HG02759 (cell line): ENCODE results near the gene PKLR.
A peak's percentile ranks its signal among the peaks of the same experiment; 100 is the strongest.
"Not testable (repeated sequence)": the region's sequence is repeated elsewhere in the genome, so short reads cannot be mapped to it uniquely, and the experiment has no call there.

Source experiments
- ATAC-seq: cut with Tn5 transposase; IDR thresholded peaks from one replicate; pipeline ENCODE4 v1.9.1; 2021; ENCODE audit warnings: mild to moderate bottlenecking, moderate library complexity; ENCODE audit not compliant: unreplicated experiment

Gene PKLR

DNA sequence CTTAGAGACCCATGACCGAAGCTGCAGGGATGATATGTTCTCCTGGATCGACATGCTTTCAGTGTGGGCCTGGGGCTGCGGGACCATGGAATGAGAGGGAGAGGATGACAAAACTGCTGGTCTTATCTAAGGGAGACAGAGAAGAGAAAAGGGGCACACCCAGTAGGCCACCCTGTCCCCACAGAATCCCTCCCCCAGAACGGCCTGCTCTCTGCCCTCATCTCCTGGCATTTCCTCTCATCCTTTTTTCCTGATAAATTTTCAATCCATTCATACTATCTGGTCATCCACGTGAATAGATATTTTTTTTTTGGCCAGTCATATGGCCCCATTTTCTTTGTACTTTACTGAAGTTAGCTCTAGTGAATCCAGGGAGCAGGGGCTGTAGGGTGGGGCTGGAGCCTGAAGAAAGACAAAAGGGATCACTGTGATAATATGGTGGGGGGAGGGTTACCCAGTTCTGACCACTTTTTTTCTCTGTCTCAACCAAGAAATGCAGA, at the start of gene PKLR:
Gene PKLR, minus strand, starts transcription at position 97 of the 500 bp plus-strand sequence. Its CDS starts 43 bp downstream, at position 54.
- ATAC-seq, result no peak

DNA sequence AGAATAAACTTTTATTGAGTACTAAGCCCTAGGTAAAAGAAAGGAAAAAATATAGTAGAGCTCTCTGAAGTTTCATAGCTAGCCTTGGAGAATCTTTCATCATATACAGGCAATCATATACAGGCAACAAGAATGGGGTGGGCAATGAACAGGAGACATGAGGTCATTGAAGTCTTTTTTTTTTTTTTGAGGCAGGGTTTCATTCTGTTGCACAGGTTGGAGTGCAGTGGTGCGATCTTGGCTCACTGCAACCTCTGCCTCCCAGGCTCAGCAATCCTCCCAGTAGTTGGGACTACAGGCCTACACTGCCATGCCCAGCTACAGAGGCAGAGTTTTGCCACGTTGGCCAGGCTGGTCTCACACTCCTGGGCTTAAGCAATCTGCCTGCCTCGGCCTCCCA, 41.6 kb upstream of the PKLR start:
- no peak for ATAC-seq

- ATAC-seq, result no peak
These were observed 38.4 kb upstream of the PKLR start for GRCh38 chr1:155339515-155340097.

GRCh38 chr1:155334962-155335361, 33.7 kb upstream of the PKLR start:
- ATAC-seq, result no peak

DNA sequence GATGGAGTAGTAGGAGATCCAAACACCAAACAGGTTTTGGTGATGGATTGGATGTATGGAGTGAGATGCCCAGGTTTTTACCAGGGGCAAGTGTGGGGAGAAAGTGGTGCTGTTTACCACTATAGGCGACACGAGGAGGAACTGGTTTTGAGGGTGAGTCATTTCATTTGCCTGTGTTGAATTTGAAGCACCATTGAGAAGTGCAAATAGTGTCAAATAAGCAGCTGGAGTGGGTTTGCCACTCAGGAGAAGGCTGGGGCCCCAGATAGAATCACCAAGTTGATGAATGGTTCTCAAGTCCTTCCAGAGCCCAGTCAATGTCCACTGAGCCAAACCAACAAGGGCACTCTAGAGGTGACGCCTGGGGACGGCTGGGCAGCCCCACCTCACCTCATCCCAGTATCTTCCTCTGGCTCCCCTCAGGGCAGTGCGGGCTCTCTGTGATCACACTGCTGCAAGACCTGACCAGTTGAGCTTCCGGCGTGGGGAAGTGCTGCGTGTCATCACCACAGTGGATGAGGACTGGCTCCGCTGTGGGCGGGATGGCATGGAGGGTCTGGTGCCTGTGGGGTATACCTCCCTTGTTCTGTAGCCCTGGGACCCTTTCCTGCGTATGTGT, 28.9 kb upstream of the PKLR start:
- ATAC-seq, result no peak

- ATAC-seq, result not testable (repeated sequence)
These were observed 27.6 kb upstream of the PKLR start for GRCh38 chr1:155328856-155329255.

GRCh38 chr1:155327981-155328380, 26.7 kb upstream of the PKLR start:
- no peak for ATAC-seq

GRCh38 chr1:155326631-155327037, 25.4 kb upstream of the PKLR start:
- ATAC-seq, result no peak

GRCh38 chr1:155326020-155326526, 24.8 kb upstream of the PKLR start:
- no peak for ATAC-seq

DNA sequence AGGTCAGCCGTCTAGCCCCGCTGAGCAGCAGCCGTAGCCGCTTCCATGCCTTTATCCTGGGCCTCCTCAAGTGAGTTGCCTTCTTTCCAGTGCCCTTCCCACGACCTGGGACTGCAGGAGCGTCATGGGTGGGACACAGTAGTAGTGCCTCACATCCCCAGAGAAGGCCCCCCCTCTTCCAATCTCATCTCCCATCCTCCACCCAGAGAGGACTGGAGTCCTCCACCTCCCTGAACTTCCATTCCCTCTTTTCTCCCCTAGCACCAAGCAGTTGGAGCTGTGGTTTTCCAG, 24.3 kb upstream of the PKLR start:
- no peak for ATAC-seq

DNA sequence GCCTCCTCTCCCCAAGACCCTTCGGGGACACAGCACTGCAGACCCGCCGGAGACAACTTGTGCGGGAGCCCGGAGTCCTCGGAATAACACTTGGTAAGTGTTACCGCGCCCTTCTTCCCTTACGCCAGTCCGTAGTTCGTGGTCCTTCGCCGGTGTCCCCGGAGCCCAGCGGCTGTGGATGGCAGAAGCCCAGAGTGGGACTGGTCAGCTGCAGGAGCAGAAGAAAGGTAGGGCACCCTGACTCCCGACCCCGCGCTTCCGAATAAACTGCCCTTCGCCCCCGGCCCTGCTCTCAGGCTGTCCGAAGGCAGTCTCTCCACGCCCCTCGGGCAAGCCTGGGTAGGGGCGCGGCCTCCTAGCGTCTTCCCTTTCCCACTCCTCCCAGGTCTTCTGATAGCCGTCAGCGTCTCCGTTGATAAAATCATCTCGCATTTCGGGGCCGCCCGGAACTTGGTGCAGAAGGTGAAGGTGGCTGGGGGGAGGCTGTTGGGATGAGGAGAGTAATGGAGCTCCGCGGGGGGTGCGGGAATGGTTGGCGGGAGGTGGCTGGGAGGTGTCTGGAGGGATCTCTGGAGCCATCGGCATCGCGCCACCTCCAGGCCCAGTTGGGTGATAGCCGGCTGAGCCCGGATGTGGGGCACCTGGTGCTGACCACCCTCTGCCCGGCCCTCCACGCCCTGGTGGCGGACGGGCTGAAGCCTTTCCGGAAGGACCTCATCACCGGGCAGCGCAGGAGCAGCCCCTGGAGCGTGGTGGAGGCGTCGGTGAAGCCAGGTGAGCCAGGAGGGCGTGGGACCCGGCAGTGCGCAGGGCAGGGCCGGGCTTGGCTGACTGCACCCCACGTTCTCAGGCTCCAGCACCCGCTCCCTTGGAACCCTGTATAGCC, 23.7 kb upstream of the PKLR start:
- ATAC-seq, result no peak

DNA sequence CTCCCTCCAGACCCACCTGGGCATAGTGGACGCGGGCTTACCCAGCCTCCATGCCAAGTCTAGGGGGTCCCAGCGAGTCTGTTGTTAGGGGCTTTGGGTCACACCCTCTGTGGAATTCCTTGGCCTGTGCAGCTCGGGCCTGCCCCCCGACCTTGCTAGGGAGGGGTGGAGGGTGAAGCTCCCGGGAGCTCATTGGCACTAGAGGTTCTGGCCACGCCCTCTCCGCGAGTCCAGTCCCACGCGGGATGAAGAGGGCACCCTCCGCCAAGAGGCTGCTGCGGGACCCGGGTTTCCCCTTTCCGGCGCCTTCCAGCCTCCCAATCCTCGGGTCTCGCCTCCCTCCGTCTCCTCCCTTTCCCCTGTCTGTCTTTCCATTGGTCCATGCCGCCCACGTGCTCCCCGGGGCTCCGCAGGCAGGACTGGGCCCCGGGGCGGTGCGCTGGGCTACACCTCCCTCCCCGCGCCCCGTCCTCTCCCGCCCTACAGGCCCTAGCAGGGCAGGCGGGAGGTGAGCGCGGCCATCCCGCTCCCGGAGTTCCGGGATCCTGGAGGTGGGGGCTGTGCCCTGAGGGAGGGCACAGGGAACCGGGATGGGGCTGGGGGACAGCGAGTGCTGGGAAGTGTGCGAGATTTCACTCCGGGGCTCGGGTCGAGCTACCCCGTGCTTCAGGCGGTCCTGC, 22.9 kb upstream of the PKLR start:
- ATAC-seq, result peak; percentile 69

GRCh38 chr1:155323729-155324036, 22.4 kb upstream of the PKLR start:
- ATAC-seq, result peak; percentile 49

GRCh38 chr1:155322953-155323728, 21.9 kb upstream of the PKLR start:
- peak; percentile 52 for ATAC-seq

DNA sequence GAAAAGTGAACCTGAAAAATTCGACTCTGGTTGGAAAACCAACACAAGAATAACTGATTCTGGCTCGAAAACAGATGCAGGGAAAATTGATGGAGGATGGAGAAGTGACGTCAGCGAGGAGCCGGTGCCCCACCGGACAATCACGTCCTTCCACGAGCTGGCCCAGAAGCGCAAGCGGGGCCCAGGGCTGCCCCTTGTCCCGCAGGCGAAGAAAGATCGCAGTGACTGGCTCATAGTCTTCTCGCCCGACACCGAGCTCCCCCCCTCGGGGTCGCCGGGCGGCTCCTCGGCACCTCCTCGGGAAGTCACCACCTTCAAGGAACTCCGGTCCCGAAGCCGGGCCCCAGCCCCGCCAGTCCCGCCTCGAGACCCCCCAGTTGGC, 21.3 kb upstream of the PKLR start:
- no peak for ATAC-seq

- no peak for ATAC-seq
These were observed 20.6 kb upstream of the PKLR start for GRCh38 chr1:155321639-155322503.

- ATAC-seq, result no peak
These were observed 19.7 kb upstream of the PKLR start, which contains the start of gene RUSC1 for GRCh38 chr1:155320661-155321617. Gene RUSC1, plus strand, starts transcription at chr1:155320894. Its CDS starts 880 bp downstream, at chr1:155321774.

GRCh38 chr1:155320252-155320651, 19.0 kb upstream of the PKLR start:
- ATAC-seq, result no peak
